Chondrocyte (in vitro differentiated cells): Measurements from ENCODE around the gene SLC2A4. TPM values are rescaled to one million over a fixed set of nuclear protein-coding genes. Genes with fewer than 3 reads are reported as not detected.
A peak's percentile ranks its signal among the peaks of the same experiment; 100 is the strongest.

Source experiments
- DNase-seq: peaks from one replicate; pipeline ENCODE4 v3.0.0; 2021; ENCODE audit warnings: mixed read lengths, low spot score
- H3K27ac Mint-ChIP-seq: one replicate; pipeline ENCODE4 v1.8.0; 2021; ENCODE audit warnings: mild to moderate bottlenecking, moderate library complexity, mixed read lengths; ENCODE audit not compliant: unreplicated experiment
- H3K27me3 Mint-ChIP-seq: 2 replicates; pipeline ENCODE4 v1.8.0; 2021; ENCODE audit warnings: low read depth, mixed read lengths
- H3K36me3 Mint-ChIP-seq: 2 replicates; pipeline ENCODE4 v1.8.0; 2021; ENCODE audit warnings: low read depth, mixed read lengths
- H3K4me1 Mint-ChIP-seq: 2 replicates; pipeline ENCODE4 v1.8.0; 2021; ENCODE audit warnings: low read depth, mild to moderate bottlenecking, mixed read lengths
- H3K4me3 Mint-ChIP-seq: one replicate; pipeline ENCODE4 v1.8.0; 2021; ENCODE audit warnings: mild to moderate bottlenecking, moderate library complexity, mixed read lengths; ENCODE audit not compliant: unreplicated experiment
- H3K9me3 Mint-ChIP-seq: 2 replicates; pipeline ENCODE4 v1.8.0; 2021; ENCODE audit warnings: low read depth, mixed read lengths
- total RNA-seq: library from RNA; stranded (reverse); gene quantifications from 3 replicates; pipeline ENCODE4 v1.2.1, GENCODE V29; 2021
- TF ChIP-seq, protein P1 (sequence below): fragments of 200-600 bp; sonication (generic); IDR thresholded peaks from 2 replicates; pipeline ENCODE4 v1.5.0; 2021; ENCODE audit warnings: antibody characterized with exemption, mild to moderate bottlenecking, moderate library complexity

The SLC2A4 gene
- total RNA-seq, 1 donor from 2014 or later, result 0.30 TPM

DNA sequence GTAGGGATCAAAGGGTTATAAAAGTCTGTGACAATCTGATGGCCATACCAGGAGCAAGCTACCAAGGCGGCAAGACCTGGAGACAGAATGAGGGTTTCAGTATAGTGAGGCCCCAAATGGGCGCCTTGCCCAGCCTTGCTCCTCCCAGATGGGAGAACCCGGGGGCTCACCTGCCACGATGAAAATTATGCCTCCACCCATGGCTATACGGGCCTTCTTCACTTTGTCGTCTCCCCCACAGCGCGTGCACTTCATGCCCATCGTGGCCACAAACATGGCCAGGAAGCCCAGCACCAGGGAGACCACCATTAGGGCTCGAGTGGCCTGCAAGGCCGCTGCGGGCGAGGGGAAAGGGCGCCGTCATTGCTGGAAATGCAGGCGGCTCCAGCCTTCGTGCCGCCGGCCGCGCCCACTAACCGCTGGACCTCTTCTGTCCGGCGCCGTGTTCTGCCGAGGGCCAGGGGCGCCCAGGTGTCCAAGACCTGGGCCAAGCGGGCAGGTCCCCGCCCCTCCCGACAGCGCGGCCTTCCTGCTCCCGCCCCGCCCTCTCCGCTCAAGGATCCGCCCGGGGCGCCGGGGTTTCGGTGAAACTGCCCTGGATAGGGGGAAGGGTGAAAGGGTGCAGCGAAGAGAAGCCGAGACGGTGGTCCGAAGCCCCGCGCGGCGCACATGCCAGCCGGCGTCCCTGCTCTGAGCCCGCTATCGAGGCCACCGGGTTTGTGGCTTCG lies 20.7 kb upstream of the SLC2A4 start:
- H3K27me3 Mint-ChIP-seq, result peaks cover 11% of the 10 kb centered on the region
- H3K9me3 Mint-ChIP-seq, result no peaks in the 10 kb centered on the region
- H3K27ac Mint-ChIP-seq, result no peak overlapping the region
- H3K4me3 Mint-ChIP-seq, result peak overlapping the region; percentile 61
- TF ChIP-seq, protein P1, sequence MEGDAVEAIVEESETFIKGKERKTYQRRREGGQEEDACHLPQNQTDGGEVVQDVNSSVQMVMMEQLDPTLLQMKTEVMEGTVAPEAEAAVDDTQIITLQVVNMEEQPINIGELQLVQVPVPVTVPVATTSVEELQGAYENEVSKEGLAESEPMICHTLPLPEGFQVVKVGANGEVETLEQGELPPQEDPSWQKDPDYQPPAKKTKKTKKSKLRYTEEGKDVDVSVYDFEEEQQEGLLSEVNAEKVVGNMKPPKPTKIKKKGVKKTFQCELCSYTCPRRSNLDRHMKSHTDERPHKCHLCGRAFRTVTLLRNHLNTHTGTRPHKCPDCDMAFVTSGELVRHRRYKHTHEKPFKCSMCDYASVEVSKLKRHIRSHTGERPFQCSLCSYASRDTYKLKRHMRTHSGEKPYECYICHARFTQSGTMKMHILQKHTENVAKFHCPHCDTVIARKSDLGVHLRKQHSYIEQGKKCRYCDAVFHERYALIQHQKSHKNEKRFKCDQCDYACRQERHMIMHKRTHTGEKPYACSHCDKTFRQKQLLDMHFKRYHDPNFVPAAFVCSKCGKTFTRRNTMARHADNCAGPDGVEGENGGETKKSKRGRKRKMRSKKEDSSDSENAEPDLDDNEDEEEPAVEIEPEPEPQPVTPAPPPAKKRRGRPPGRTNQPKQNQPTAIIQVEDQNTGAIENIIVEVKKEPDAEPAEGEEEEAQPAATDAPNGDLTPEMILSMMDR, result no peak
- no peak for DNase-seq
- H3K4me1 Mint-ChIP-seq, result peaks cover 22% of the 10 kb centered on the region
- H3K36me3 Mint-ChIP-seq, result peaks cover 19% of the 10 kb centered on the region

DNA sequence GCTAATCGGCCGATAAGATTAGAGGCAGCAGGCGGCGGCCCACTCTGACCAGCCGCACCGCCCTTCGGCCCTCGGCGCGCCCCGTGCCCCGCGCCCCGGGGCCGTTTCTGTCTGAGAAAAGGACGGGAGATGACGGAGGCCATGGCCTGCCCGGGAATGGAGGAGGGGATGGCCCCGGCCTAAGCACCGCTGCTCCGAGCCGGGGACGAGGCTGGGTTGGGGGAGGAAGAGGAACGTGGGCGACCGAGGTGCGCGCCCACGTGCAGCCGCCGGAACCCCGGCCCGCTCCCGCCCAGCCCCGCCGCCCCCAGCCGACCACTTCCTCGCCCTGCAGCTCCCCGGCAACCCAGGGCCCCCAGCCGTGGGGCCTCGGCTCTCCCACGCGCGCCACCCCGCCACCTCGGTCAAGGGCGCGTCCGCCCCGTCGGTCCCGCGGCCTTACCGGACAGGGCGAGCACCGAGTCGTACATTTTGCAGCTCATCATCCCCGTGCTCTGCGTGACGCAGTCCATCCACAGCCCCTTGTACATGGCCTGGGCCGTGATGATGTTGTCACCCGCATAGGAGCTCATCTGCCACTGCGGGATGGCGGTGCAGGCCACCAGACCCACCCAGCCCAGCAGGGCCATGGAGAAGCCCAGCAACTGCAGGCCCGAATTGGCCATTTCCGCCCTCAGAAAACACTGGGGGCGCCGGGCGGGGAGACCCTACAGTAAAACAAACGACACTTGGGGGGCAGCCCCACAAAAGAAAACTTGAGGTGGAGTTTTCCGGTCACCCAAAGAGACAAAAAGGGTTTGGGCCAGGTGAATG lies 19.9 kb upstream of the SLC2A4 start:
- Mint-ChIP-seq H3K4me1 (peaks cover 27% of the 10 kb centered on the region), H3K27me3 (peaks cover 11% of the 10 kb centered on the region), H3K36me3 (peaks cover 16% of the 10 kb centered on the region), H3K27ac (no peak overlapping the region), H3K9me3 (no peaks in the 10 kb centered on the region), H3K4me3 (peak overlapping the region; percentile 61)
- TF ChIP-seq, protein P1, result no peak
- no peak for DNase-seq

DNA sequence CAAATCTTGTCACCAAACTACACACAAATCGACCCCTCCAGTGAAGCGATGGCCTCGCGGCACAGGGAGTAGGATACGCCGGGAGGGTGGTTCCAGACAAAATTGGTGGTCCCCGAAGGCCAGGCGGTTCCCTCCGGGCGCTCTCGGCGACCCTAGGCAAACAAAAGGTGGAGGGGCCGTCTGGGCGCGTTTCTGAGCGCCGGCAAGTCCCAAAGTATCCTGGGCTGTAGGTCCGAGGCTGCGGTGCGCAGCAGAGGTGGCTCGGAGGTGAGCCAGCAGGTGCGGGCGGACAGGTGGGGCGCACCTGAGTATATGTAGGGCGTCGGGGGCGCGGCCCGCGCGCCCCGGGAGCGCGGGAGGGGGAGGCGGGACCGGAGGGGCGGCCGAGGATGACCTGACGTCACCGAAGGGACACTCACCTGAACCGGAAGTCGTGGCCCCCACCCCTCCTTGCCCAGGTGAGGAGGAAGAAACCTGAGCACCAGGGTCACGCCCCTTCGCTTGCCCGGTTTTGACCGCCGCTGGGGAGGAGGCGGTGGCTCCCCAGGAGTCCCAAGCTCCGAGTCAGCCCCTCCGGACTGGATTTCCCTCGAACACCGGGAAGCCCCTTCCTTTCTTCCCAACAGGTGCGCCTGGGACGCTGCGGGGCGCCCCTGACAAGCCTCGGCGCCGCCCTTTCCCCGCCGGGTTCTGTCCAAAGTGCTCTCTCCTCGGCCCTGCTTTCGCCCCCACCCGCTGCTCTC lies 19.2 kb upstream of the SLC2A4 start, which contains the start of gene CLDN7:
Gene CLDN7, minus strand, starts transcription at position 287 of the 743 bp plus-strand sequence. CDS start 435 bp downstream, outside the sequence.
- Mint-ChIP-seq H3K4me1 (peaks cover 30% of the 10 kb centered on the region), H3K4me3 (peak within 1 kb of the TSS; percentile 61), H3K27ac (no peak within 1 kb of the TSS), H3K36me3 (peaks cover 9% of the 10 kb centered on the region), H3K27me3 (peaks cover 11% of the 10 kb centered on the region), H3K9me3 (no peaks in the 10 kb centered on the region)
- no peak for DNase-seq
- TF ChIP-seq, protein P1, result no peak

DNA sequence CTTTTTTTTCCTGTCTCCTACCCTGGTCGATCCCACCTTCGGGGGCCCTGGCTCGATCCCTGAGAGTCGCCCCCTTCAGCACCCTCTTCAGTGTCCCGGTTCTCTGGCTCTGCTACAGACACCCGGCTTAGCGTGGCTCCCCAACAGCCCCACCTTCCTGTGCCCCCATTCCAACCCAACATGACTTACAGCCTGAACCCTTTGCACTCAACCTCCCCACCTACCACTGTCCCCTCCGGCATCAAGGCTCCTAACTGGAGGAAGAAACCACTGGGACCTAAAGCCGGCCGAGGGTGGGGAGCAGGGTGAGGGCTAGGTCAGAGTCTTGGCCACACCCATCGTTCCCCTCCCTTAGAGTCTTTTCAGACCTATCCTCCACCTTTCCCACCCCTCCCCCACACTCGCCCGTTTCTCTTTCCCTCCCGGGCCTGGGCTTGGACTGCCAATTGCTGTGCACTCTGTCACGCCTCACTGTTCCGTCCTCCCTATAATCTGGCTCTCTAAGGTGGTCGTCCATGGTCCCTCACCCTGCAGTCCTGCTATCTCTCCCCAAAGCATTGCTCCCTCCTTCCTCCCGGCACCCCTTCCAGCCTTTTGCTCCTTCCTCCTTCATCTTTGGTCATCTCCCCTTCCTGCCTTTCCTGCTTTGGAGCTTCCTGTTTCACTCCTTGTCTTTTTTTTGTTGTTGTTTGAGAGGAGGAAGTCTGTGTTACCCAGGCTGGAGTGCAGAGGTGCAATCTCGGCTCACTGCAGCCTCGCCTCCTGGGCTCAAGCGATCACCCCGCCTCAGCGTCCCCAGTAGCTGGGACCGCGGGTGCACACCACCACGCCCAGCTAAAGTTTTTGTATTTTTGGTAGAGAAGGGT lies 18.4 kb upstream of the SLC2A4 start:
- TF ChIP-seq, protein P1, result no peak
- no peaks in the 10 kb centered on the region for H3K9me3 Mint-ChIP-seq
- H3K4me3 Mint-ChIP-seq, result no peak overlapping the region
- H3K27ac Mint-ChIP-seq, result no peak overlapping the region
- DNase-seq, result no peak
- H3K27me3 Mint-ChIP-seq, result peaks cover 11% of the 10 kb centered on the region
- peaks cover 30% of the 10 kb centered on the region for H3K4me1 Mint-ChIP-seq
- H3K36me3 Mint-ChIP-seq, result peaks cover 7% of the 10 kb centered on the region
